OCI-LY7 (cell line): ENCODE measurements around the gene SLC5A12.

Experiments
- EZH2phosphoT487 ChIP-seq: fragments of 200-600 bp; sonication (generic); IDR thresholded peaks from 2 replicates; pipeline ENCODE4 v1.6.1; 2018; ENCODE audit warnings: low read depth, borderline replicate concordance, mild to moderate bottlenecking, mixed run types, antibody characterized with exemption, low read length, moderate library complexity, mixed read lengths
- TF ChIP-seq, protein P1 (sequence below): fragments of 200-600 bp; sonication (generic); conservative IDR thresholded peaks from 2 replicates; pipeline ENCODE4 v1.5.1; 2014; ENCODE audit warnings: mild to moderate bottlenecking, antibody characterized with exemption, low read length, moderate library complexity, mixed read lengths

DNA sequence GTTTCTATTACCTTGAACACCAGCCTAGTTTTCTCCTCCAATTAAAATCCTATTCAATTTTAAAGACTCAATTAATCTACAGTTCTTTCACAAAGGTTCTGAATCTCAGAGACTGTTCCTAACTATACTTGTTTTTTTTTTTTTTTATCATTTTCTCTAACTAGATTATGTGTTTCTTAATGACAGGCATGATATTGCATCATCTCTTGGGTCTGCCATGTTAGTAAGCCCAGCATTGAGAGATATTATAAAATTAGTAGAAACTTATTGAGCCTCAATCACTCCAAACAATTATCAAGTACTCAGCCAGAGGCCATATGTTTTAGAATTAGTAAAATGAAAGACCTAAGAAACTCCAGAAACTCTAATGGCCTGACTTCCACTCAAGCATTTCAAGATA, 28.1 kb upstream of the SLC5A12 start:
- TF ChIP-seq, protein P1, sequence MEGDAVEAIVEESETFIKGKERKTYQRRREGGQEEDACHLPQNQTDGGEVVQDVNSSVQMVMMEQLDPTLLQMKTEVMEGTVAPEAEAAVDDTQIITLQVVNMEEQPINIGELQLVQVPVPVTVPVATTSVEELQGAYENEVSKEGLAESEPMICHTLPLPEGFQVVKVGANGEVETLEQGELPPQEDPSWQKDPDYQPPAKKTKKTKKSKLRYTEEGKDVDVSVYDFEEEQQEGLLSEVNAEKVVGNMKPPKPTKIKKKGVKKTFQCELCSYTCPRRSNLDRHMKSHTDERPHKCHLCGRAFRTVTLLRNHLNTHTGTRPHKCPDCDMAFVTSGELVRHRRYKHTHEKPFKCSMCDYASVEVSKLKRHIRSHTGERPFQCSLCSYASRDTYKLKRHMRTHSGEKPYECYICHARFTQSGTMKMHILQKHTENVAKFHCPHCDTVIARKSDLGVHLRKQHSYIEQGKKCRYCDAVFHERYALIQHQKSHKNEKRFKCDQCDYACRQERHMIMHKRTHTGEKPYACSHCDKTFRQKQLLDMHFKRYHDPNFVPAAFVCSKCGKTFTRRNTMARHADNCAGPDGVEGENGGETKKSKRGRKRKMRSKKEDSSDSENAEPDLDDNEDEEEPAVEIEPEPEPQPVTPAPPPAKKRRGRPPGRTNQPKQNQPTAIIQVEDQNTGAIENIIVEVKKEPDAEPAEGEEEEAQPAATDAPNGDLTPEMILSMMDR = no peak
- TF ChIP-seq EZH2phosphoT487 = no peak
